HG03442 (cell line): ENCODE measurements around the gene PKD1L1.
A peak's percentile ranks its signal among the peaks of the same experiment; 100 is the strongest.
"Not testable (repeated sequence)": the region's sequence is repeated elsewhere in the genome, so short reads cannot be mapped to it uniquely, and the experiment has no call there.

Source experiments
- ATAC-seq: cut with Tn5 transposase; IDR thresholded peaks from one replicate; pipeline ENCODE4 v1.9.1; 2021; ENCODE audit warnings: mild to moderate bottlenecking, moderate library complexity; ENCODE audit not compliant: unreplicated experiment

PKD1L1 gene

DNA sequence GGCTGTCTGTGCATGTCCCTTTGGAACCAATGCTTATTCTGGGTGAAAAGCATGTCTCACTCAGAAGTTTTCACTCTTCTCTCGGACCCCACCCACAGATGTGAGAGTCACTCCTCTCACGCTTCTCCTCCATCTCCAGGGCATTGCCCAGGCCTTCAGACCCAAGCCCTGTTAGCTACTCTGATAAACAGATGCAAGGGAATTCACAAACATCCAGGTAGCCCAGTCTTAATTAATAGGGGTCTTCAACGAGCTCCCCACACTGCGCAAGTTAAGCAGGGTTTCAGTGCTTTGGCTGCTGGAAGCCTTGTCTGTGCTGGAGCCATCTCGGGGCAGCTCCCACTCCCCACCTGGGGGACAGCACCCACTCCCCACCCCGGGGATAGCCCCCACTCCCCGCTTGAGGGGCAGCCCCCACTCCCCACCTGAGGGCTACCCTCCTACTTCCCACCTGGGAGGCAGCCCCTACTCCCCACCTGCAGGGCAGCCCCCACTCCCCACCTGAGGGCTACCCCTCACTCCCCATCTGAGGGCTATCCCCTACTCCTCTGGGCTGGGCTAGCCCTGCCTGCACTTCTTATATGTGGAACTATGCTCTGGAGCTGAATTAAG is 8.7 kb downstream of the PKD1L1 start:
- ATAC-seq = no peak

DNA sequence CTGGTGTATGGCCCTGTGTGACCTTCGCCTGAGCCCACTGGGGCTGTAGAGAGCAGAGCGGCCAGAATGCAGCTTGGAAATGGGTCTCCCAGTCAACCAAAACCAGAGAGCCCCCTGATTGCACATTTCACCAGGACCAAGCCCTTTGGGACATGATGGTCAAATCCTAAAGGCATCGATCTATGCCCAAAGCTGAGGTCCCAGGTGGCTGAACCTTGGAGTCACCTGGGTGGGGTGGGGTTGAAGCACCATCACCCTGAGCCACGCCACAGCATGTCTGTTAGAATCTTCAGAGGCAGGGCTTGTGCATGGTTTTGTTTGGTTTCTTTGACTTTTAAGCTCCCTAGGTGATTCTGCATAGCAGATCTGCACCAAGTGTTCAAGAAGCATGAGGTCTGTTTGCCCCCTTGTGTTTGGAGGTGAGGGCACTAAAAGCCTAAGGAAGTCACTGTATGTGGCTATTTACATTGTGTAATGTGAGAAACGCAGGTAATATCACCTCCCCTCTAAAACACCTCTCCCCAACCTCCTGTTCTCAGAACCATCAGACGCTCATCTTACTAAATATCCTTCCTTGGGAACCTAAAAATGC is 9.6 kb downstream of the PKD1L1 start:
- ATAC-seq = no peak

DNA sequence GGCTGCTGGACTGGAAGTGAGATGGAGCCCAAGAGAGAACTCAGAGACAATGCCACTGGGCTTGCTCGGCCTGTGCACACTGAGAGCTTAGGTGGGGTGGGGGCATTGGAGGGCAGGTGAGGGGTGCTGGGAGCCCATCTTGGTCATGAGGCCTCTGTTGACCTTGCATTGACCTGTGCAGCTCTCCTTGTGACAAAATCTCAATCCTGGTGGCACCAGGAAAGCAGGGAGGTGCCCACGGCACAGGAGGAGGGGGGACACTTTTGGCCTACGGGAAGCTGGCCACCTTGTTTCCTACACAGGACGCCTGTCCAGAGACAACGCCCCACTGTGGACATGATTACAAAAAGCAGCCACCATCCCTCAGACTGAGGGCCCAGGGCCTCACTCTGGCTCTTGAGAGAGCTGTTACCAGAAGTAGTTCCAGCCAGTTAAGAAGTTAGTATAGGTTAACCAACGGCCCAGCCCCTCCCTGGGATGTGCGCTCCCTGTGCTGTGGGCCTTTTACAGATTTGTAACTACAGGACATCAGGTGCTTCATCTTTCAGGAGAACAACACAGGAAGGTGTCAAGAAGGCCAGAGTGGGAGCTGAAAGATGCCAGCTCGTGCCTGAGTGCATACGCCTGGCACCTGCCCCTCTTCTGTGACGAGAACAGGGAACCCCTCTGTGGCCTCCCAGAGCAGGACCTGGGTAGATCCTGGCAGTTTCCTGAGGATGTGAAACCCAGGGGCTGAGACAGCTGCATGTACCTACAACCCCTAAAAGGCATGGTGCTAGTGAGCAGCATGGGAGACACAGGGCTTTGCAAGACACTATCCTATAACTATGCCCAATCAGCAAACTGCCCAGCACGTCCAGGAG is 10.3 kb downstream of the PKD1L1 start:
- ATAC-seq = peak; percentile 38

DNA sequence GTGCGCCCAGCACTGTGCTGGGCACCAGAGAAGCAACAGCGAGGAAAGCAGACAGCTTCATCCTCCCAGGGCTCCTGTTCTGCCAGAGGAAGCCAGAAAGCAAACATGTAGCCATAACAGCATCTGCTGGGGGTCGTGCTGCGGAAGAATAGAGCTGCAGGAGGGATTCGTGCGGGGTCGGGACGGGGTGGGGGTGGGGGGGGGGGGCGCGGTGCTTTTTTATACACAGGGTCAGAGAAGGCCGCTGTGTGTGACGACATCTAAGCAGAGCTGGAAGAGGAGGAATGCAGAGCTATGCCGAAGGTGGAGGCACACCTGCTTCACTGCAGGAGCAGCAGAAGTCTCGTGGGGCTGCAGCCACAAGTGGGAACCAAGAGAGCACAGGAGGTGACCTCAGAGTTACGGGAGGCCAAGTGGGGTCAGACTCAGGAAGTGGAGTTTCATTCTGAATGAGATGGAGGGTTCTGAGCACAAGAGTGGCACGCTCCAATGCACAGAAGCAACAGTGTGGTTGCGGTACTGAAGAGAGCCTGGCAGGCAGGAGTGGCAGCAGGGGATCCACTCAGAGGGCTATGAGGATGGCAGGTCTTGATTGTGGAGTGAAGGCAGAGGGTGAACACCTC is 11.1 kb downstream of the PKD1L1 start:
- peak; percentile 96 for ATAC-seq

DNA sequence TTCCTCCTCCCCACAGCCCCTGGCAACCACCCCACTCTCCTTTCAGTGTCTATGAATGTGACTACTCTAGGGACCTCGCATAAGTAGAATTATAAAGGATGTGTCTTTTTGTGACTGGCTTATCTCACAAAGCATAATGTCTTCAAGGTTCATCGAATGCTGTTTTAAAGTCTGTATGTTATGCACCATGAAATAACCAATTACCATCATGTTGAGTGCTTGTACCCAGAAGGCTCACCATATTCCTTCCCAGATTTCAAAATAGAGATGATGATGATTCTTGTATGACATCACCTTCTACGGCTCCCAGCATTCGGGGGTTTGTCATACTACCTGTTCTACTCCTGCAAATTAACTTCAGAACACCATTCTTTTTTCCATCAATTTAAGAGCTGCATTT is 11.9 kb downstream of the PKD1L1 start:
- ATAC-seq = no peak

GRCh38 chr7:47935336-47935735 is 12.9 kb downstream of the PKD1L1 start:
- ATAC-seq = no peak

- ATAC-seq = no peak
Observed at GRCh38 chr7:47934831-47935230, 13.4 kb downstream of the PKD1L1 start.

DNA sequence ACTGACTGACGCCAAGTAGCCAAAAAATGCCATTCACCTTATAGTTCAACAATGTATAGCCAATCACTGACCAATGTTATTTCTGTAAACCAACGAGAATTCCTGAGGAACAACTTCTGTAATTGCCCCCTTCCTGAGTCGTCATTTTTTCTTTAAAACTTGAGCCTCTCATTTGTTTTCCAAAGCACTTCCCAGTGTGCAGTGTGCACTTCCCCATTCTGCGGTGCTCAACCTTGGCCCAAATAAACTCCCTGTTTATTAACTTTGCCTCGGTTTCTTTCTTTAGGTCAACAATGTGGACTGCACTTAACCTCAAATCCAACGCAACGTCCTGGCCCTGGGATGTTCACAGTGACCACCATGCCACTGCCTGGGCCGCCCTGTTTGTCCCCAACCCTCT is 15.1 kb downstream of the PKD1L1 start:
- ATAC-seq = no peak

DNA sequence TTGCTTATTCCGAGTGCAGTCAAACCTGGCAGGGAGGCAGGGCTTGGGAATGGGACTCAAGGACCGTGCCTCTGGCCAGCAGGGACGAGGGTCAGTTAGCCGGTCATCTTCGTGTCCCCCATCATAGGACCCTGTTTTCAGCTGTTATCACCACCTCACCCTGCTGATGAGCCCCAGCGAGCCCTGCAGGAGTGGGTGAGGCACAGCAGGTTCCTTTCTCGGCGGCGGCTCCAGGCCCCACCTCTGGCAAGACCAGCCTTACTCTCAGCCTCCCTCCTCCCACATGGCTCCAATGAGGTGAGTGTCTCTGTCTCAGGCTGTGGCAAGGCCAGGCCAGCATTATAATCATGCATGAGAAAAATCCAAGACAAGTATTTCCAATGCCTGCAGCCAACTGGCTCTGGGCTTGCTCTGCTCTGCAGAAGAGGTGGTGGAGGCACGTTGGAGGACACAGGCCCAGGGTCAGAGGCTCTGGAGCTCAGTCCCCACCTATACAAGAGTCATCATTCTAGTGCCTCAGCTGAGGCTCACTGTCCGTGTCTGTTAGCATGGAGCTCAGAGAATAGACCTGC is 15.7 kb downstream of the PKD1L1 start:
- no peak for ATAC-seq

DNA sequence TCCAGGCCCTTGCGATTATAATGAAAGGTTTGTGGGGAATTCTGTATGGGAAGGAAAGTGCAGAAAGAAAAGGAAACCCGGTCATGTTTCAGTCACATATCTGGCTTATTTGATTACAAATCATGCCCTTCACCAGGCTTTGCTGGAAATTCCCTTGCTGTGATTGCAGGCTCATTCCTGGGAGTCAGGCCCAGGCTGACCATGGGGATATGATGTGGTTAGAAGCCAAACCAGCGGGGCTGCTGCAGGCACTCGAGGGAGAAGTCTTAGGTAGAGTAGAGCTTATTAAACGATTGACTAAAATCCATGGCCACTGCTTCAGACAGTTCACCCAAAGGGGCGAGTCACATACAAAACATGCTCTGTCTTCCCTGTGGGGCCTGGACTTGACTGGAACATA is 16.2 kb downstream of the PKD1L1 start:
- ATAC-seq = no peak

DNA sequence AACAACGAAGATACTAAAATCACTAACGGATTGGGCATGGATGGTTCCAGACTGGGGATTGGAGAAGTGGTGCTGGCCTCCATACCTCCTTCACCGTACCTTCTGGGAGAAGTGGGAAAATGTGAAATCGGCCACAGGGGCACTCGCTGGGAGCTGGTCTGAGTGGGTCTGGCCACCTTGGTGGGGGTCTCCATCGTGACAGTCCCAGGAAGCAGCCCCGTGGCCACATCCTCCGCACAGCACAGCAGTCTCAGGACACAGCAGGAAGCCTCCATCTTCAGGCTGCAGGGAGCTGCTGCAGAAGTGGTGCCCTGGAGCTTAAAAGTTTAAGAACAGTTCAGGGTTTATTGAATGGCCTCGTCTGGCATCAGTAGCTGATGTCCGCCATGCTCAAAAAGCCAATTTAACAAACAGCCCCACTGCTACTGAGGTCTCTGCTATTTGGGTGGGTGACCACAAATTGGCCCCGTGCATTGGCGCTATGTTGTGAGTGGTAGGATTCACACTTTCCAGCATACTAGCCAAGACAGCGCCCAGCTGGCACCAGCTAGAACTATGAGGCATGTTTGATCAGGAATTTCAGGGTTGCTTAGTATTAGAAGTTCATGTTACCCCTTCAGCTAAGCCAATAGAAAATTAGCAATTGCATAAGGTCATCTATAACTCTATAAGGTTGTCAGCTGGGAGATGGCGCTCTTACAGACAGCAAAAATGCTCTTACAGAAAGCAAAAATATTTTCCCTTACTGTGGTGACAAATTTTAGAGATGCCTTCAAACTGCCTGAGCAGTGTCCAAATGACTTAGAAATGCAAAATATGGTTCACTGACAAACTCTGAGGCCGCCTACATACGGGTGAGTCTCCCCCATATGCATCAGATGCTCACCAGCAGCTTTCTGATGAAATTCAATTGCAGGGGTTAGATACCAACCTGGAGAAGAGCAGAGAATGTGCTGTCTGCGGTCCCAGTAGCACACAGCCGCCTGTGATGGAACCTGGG is 17.0 kb downstream of the PKD1L1 start:
- no peak for ATAC-seq

DNA sequence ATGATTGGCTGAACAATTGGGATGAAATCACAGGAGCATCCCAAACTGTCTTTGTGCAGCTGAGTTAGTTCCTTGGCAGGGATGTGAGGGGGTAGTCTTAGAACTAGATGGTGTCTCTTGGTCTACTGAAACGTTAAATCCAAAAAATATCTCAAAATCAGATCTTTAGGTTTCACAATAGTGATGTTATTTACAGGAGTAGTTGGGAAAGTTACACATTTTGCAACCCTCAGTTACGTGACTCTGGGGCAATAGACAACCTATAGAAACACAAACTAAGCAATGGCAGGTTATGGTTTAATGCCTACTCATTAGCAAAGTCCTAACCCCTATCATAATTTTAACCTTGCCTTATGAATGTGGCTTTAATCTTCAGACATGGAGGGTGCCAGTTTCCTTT is 24.0 kb downstream of the PKD1L1 start:
- no peak for ATAC-seq

DNA sequence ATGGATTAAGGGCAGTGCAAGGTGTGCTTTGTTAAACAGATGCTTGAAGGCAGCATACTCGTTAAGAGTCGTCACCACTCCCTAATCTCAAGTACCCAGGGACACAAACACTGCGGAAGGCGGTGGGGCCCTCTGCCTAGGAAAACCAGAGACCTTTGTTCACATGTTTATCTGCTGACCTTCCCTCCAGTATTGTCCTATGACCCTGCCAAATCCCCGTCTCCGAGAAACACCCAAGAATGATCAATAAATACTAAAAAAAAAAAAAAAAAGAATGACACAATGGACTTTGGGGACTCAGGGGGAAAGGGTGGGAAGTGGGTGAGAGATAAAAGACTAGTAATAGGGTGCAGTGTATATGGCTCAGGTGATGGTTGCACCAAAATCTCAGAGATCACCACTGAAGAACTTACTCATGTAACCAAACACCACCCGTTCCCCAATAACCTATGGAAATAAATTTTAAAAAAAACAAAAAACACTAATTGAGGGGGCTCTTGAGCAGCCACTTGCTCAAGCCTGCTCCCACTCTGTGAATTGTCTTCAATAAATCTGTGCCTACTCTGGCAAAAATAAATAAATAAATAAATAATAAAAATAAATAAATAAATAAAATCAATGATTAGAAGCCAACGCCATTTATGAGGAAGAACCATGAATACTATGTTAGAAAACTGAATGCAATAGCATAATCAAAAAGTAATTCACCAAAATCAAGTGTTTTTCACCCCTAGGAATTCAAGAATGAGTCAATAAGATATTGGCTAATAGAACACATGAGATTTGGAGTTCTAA is 25.0 kb downstream of the PKD1L1 start:
- ATAC-seq = not testable (repeated sequence)

GRCh38 chr7:47916514-47916913 is 31.8 kb downstream of the PKD1L1 start:
- ATAC-seq = not testable (repeated sequence)

- no peak for ATAC-seq
Observed at GRCh38 chr7:47915616-47915976, 32.7 kb downstream of the PKD1L1 start.

- ATAC-seq = no peak
Observed at GRCh38 chr7:47914717-47915615, 33.3 kb downstream of the PKD1L1 start.

- no peak for ATAC-seq
Observed at GRCh38 chr7:47912332-47912731, 35.9 kb downstream of the PKD1L1 start.

DNA sequence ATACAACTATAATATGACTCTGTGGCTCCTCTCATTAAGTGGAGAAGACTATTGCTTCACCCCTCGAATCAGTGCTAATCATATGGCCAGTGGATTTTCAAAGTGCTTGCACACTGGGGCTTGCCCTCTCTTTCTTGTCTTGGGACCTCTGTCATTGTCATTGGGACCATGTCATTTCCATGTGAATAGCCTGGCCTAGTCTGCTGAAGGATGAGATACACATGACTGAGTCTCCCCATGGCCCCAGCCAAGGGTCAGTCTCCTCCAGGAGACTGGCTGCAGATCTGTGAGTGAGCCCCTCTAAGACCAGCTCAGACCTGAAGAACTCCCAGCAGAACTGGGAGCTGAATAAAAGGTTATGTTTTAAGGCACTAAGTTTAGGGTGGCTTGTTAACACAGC is 39.5 kb downstream of the PKD1L1 start:
- ATAC-seq = no peak
